A673 (cell line): Measurements from ENCODE around the gene OTOA. TPM values are rescaled to one million over a fixed set of nuclear protein-coding genes. Genes with fewer than 3 reads are reported as not detected.
A peak's percentile ranks its signal among the peaks of the same experiment; 100 is the strongest.
"Not testable (repeated sequence)": the region's sequence is repeated elsewhere in the genome, so short reads cannot be mapped to it uniquely, and the experiment has no call there.

Experiments
- BruUV-seq: library from RNA; stranded (reverse); fragments of 400-500 nt; replicated peaks from 2 replicates; lab custom pipeline; 2021; lab: Mats Ljungman, UMichigan
- CTCF ChIA-PET: fragments of 300-600 bp; sonication (Branson Sonifier 250); formaldehyde crosslinking; loops from one replicate; lab custom pipeline; 2022; ENCODE audit warnings: antibody characterized with exemption; lab: Charles Lee
- POLR2A ChIA-PET: fragments of 300-600 bp; sonication (Branson Sonifier 250); formaldehyde crosslinking; loops from one replicate; lab custom pipeline; 2022; ENCODE audit warnings: antibody characterized with exemption; ENCODE audit not compliant: low non-redundant PET; lab: Charles Lee
- DNase-seq: peaks from one replicate; pipeline ENCODE4 v3.0.0-alpha.2; 2015; ENCODE audit warnings: low spot score
- H3K27ac ChIP-seq: fragments of 200-600 bp; sonication (generic); 2 replicates; pipeline ENCODE4 v1.5.1; 2016; ENCODE audit warnings: mixed run types, low read depth, mild to moderate bottlenecking, mixed read lengths, antibody characterized with exemption, low read length; ENCODE audit not compliant: poor library complexity, severe bottlenecking
- H3K27me3 ChIP-seq: fragments of 200-600 bp; sonication (generic); replicated peaks from 2 replicates; pipeline ENCODE4 v1.6.1; 2017; ENCODE audit warnings: mixed run types, low read depth, mild to moderate bottlenecking, mixed read lengths, antibody characterized with exemption, low read length; ENCODE audit not compliant: insufficient read depth, poor library complexity
- H3K36me3 ChIP-seq: fragments of 200-600 bp; sonication (generic); 2 replicates; pipeline ENCODE4 v1.6.1; 2016; ENCODE audit warnings: mixed run types, mild to moderate bottlenecking, mixed read lengths, antibody characterized with exemption, low read length; ENCODE audit not compliant: insufficient read depth, poor library complexity, severe bottlenecking
- H3K4me1 ChIP-seq: fragments of 200-600 bp; sonication (generic); 2 replicates; pipeline ENCODE4 v1.6.1; 2017; ENCODE audit warnings: mixed run types, mild to moderate bottlenecking, mixed read lengths, antibody characterized with exemption, low read length; ENCODE audit not compliant: insufficient read depth, poor library complexity, severe bottlenecking
- H3K4me3 ChIP-seq: fragments of 200-600 bp; sonication (generic); 2 replicates; pipeline ENCODE4 v1.5.1; 2016; ENCODE audit warnings: low read depth, mixed run types, mild to moderate bottlenecking, mixed read lengths, low read length; ENCODE audit not compliant: poor library complexity, severe bottlenecking
- H3K9me3 ChIP-seq: fragments of 200-600 bp; sonication (generic); 2 replicates; pipeline ENCODE4 v1.6.1; 2016; ENCODE audit warnings: mixed run types, low read depth, mild to moderate bottlenecking, mixed read lengths, antibody characterized with exemption, low read length; ENCODE audit not compliant: poor library complexity, severe bottlenecking
- intact Hi-C: fragments of 100-400 bp; cut with micrococcal nuclease; formaldehyde crosslinking; loops from one replicate; pipeline ENCODE4 v1.10.0; 2022; ENCODE audit not compliant: unreplicated experiment
- total RNA-seq: library from RNA; stranded (reverse); gene quantifications from 2 replicates; pipeline ENCODE4 v1.2.3, GENCODE V29; 2021

OTOA gene
- total RNA-seq, 1 experiment from 2014 or later: 0.13 TPM

GRCh38 chr16:21768810-21769209 lies 105.0 kb downstream of the OTOA start:
- H3K27ac ChIP-seq, DNase-seq, CTCF ChIA-PET, BruUV-seq, H3K9me3 ChIP-seq, POLR2A ChIA-PET, H3K27me3 ChIP-seq, intact Hi-C loops, H3K4me3 ChIP-seq, H3K4me1 ChIP-seq, H3K36me3 ChIP-seq: not testable (repeated sequence)

- H3K27me3 ChIP-seq, POLR2A ChIA-PET, DNase-seq, intact Hi-C loops, H3K4me1 ChIP-seq, H3K9me3 ChIP-seq, BruUV-seq, H3K4me3 ChIP-seq, H3K27ac ChIP-seq, H3K36me3 ChIP-seq, CTCF ChIA-PET: not testable (repeated sequence)
Measured at GRCh38 chr16:21769284-21769683, 105.5 kb downstream of the OTOA start.

GRCh38 chr16:21770584-21770983 lies 106.8 kb downstream of the OTOA start:
- H3K9me3 ChIP-seq, H3K36me3 ChIP-seq, H3K27ac ChIP-seq, POLR2A ChIA-PET, intact Hi-C loops, CTCF ChIA-PET, H3K4me1 ChIP-seq, H3K4me3 ChIP-seq, DNase-seq, BruUV-seq, H3K27me3 ChIP-seq: not testable (repeated sequence)

- H3K27ac ChIP-seq, H3K27me3 ChIP-seq, H3K9me3 ChIP-seq, H3K36me3 ChIP-seq, intact Hi-C loops, H3K4me3 ChIP-seq, POLR2A ChIA-PET, BruUV-seq, H3K4me1 ChIP-seq, CTCF ChIA-PET: not testable (repeated sequence)
- DNase-seq: peak; percentile 40
Measured at GRCh38 chr16:21772547-21773206, 108.9 kb downstream of the OTOA start.

- BruUV-seq, DNase-seq, H3K27me3 ChIP-seq, H3K9me3 ChIP-seq, H3K4me3 ChIP-seq, H3K27ac ChIP-seq, CTCF ChIA-PET, intact Hi-C loops, POLR2A ChIA-PET, H3K4me1 ChIP-seq, H3K36me3 ChIP-seq: not testable (repeated sequence)
Measured at GRCh38 chr16:21773207-21773553, 109.4 kb downstream of the OTOA start.

- DNase-seq, H3K27me3 ChIP-seq, BruUV-seq, H3K4me1 ChIP-seq, CTCF ChIA-PET, H3K9me3 ChIP-seq, POLR2A ChIA-PET, intact Hi-C loops, H3K27ac ChIP-seq, H3K36me3 ChIP-seq, H3K4me3 ChIP-seq: not testable (repeated sequence)
Measured at GRCh38 chr16:21780525-21780924, 116.8 kb downstream of the OTOA start.

- H3K9me3 ChIP-seq, H3K4me1 ChIP-seq, H3K36me3 ChIP-seq, BruUV-seq, H3K4me3 ChIP-seq, H3K27me3 ChIP-seq, POLR2A ChIA-PET, H3K27ac ChIP-seq, CTCF ChIA-PET, intact Hi-C loops, DNase-seq: not testable (repeated sequence)
Measured at GRCh38 chr16:21790506-21790905, 126.7 kb downstream of the OTOA start.

GRCh38 chr16:21793310-21793709 lies 129.5 kb downstream of the OTOA start:
- H3K4me3 ChIP-seq, intact Hi-C loops: not testable (repeated sequence)

More at GRCh38 chr16:21793310-21793709, 129.5 kb downstream of the OTOA start:
- H3K36me3 ChIP-seq, H3K4me1 ChIP-seq, CTCF ChIA-PET, DNase-seq, H3K27me3 ChIP-seq, H3K27ac ChIP-seq, H3K9me3 ChIP-seq, POLR2A ChIA-PET, BruUV-seq: not testable (repeated sequence)
